ENCODE measurements around the gene F11R.
A peak's percentile ranks its signal among the peaks of the same experiment; 100 is the strongest.

- 0 out of 2 replicates have a peak, but pooled peaks have one; percentile 8 for TF ChIP-seq POLR2A (IDR thresholded peaks at IDR 0.05; ENCODE audit: low read depth, low read length)
- peak; percentile 24; the same call in 1 of the 2 replicates for TF ChIP-seq POLR2AphosphoS5 (IDR thresholded peaks at IDR 0.05; ENCODE audit: low read depth, low read length)
- no peak for TF ChIP-seq TAF1 (IDR thresholded peaks at IDR 0.05; ENCODE audit: borderline replicate concordance, low read depth, low read length)
These were observed 1.0 kb downstream of the F11R start for GRCh38 chr1:161019751-161020495.

Measured in GM12892 (cell line).